Activated CD8-positive, alpha-beta memory T cell treated with anti-CD3 and anti-CD28 coated beads for 48 hours (primary cell): ENCODE results near the gene HPSE2.
"Not testable (repeated sequence)": the region's sequence is repeated elsewhere in the genome, so short reads cannot be mapped to it uniquely, and the experiment has no call there.

Source experiments
- DNase-seq, 3 experiments: peaks; one replicate each; pipeline ENCODE4 v3.0.0-alpha.2; 2020; ENCODE audit warnings: low read depth in 2 of 3, low spot score in 2 of 3

HPSE2 gene

GRCh38 chr10:98921316-98921715 lies 314.3 kb downstream of the HPSE2 start:
- no peak for DNase-seq

- DNase-seq = no peak
These were observed 314.8 kb downstream of the HPSE2 start for GRCh38 chr10:98920807-98921206.

GRCh38 chr10:98920360-98920759 lies 315.3 kb downstream of the HPSE2 start:
- no peak for DNase-seq

- DNase-seq = no peak
These were observed 315.8 kb downstream of the HPSE2 start for GRCh38 chr10:98919899-98920298.

- DNase-seq = no peak
These were observed 317.8 kb downstream of the HPSE2 start for GRCh38 chr10:98917828-98918227.

GRCh38 chr10:98916526-98917125 lies 319.0 kb downstream of the HPSE2 start:
- DNase-seq = no peak

- DNase-seq = no peak
These were observed 319.7 kb downstream of the HPSE2 start for GRCh38 chr10:98915911-98916310.

GRCh38 chr10:98910546-98910945 lies 325.1 kb downstream of the HPSE2 start:
- no peak for DNase-seq

- DNase-seq = no peak
These were observed 325.6 kb downstream of the HPSE2 start for GRCh38 chr10:98910048-98910447.

GRCh38 chr10:98908868-98909267 lies 326.8 kb downstream of the HPSE2 start:
- no peak for DNase-seq

GRCh38 chr10:98908247-98908646 lies 327.4 kb downstream of the HPSE2 start:
- not testable (repeated sequence) for DNase-seq

- no peak for DNase-seq
These were observed 334.1 kb downstream of the HPSE2 start for GRCh38 chr10:98901441-98902110.

GRCh38 chr10:98899018-98899417 lies 336.6 kb downstream of the HPSE2 start:
- DNase-seq = no peak

- no peak for DNase-seq
These were observed 343.1 kb downstream of the HPSE2 start for GRCh38 chr10:98892523-98892922.

- no peak for DNase-seq
These were observed 349.0 kb downstream of the HPSE2 start for GRCh38 chr10:98886686-98887085.

- no peak for DNase-seq
These were observed 350.3 kb downstream of the HPSE2 start for GRCh38 chr10:98885378-98885777.

GRCh38 chr10:98881789-98882188 lies 353.9 kb downstream of the HPSE2 start:
- DNase-seq = no peak

GRCh38 chr10:98880971-98881370 lies 354.7 kb downstream of the HPSE2 start:
- no peak for DNase-seq

GRCh38 chr10:98878921-98879320 lies 356.7 kb downstream of the HPSE2 start:
- DNase-seq = no peak

- DNase-seq = no peak
These were observed 357.2 kb downstream of the HPSE2 start for GRCh38 chr10:98878418-98878817.

- no peak for DNase-seq
These were observed 373.7 kb downstream of the HPSE2 start for GRCh38 chr10:98861962-98862361.

GRCh38 chr10:98858525-98858924 lies 377.1 kb downstream of the HPSE2 start:
- no peak for DNase-seq
